ENCODE results near the gene TGM4.

DNA sequence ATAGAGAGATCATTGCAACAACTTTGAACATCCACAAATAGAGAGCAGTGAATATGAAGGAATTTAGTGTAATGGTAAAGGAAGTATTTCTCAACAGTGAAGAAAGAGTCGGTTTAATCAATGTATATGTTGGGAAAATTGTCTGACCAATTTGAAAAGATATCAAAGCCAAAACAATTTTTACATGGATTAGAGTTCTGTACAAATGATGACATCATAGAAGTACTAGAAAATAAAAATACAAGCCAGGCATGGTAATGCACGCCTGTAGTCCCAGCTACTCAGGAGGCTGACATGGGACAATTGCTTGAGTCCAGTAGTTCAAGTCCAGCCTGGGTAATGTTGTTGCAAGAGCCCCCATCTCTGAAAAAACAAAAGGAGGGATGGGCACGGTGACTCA is 38.7 kb upstream of the TGM4 start:
- TF ChIP-seq EZH2 (IDR thresholded peaks at IDR 0.05; ENCODE audit: borderline replicate concordance, insufficient read depth, low read depth, low read length, poor library complexity, severe bottlenecking), result no peak
- TF ChIP-seq, protein P1, sequence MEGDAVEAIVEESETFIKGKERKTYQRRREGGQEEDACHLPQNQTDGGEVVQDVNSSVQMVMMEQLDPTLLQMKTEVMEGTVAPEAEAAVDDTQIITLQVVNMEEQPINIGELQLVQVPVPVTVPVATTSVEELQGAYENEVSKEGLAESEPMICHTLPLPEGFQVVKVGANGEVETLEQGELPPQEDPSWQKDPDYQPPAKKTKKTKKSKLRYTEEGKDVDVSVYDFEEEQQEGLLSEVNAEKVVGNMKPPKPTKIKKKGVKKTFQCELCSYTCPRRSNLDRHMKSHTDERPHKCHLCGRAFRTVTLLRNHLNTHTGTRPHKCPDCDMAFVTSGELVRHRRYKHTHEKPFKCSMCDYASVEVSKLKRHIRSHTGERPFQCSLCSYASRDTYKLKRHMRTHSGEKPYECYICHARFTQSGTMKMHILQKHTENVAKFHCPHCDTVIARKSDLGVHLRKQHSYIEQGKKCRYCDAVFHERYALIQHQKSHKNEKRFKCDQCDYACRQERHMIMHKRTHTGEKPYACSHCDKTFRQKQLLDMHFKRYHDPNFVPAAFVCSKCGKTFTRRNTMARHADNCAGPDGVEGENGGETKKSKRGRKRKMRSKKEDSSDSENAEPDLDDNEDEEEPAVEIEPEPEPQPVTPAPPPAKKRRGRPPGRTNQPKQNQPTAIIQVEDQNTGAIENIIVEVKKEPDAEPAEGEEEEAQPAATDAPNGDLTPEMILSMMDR (IDR thresholded peaks at IDR 0.05), result no peak
